ENCODE results near the gene DPF3.

- TF ChIP-seq POLR2A (IDR thresholded peaks at IDR 0.05; ENCODE audit: low read depth, low read length) (no peak), POLR2AphosphoS5 (IDR thresholded peaks at IDR 0.05; ENCODE audit: low read depth, low read length) (no peak), TAF1 (IDR thresholded peaks at IDR 0.05; ENCODE audit: low read depth, low read length) (no peak), POU2F2 (IDR thresholded peaks at IDR 0.05; ENCODE audit: low read depth, low read length) (no peak), PAX5 (IDR thresholded peaks at IDR 0.05; ENCODE audit: insufficient read depth, low read length, severe bottlenecking) (no peak), SPI1 (IDR thresholded peaks at IDR 0.05; ENCODE audit: low read depth, low read length) (no peak)
These were observed 161.7 kb downstream of the DPF3 start for GRCh38 chr14:72732022-72732780.
